ELF-1 (cell line): ENCODE measurements around the gene MFSD1.
"Not testable (repeated sequence)": the region's sequence is repeated elsewhere in the genome, so short reads cannot be mapped to it uniquely, and the experiment has no call there.

ENCODE experiments used
- DNase-seq: peaks from one replicate; pipeline ENCODE4 v3.0.0-alpha.2; 2016; ENCODE audit warnings: low read depth, low spot score

Gene MFSD1

GRCh38 chr3:158776531-158776930 lies 25.3 kb upstream of the MFSD1 start:
- DNase-seq = no peak

DNA sequence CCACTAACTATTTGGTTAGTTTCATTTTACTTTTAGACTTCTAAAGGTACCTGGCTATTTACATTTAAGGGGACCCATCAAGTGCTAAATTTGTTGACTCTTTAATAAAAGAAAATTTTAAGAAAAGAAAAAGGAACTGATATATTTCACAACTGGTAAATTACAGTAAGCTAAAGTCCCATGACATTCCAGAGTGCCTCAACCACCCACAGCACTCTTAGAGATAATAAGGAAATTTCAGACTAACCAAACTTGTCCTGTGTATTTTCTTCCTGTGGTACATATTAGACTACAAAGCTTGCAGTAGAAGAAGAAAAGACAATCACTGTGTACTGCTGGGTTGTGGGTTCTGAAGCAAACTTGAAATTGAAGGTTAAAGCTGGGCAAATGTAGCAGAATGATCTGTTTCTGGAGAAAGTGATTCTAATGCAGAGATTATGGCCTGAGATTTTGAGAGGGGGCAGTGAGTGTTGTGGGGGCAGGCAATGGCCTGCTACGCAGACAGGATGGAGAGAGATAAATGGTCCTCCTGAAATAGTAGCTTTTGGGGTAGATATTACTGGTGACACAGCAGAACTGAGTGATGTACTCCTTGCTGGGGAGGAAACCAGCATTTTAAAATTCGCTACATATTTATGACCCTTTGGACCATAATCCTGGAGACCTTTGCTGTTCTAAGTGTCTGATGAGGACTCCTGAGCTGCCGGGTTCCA lies 24.5 kb upstream of the MFSD1 start:
- DNase-seq = no peak

- no peak for DNase-seq
Observed at GRCh38 chr3:158780766-158781165, 21.1 kb upstream of the MFSD1 start.

DNA sequence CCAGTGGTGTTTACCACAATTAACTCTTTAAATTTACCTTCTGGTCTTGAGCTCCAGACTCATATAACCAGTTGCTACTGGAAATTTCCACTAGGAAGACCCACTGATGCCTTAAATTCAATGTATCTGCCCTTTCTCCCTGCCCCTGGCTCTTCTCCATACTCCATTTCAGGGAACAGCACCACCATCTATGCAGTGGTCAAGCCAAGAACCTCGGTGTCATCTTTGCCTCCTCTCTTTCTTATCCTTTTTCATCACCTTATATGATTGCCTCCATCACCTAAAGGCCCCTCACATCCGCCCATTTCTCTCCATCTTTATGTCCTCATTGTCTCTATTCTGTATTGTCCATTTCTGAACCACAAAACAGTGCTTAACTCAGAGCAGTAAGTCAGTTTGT lies 20.7 kb upstream of the MFSD1 start:
- no peak for DNase-seq

DNA sequence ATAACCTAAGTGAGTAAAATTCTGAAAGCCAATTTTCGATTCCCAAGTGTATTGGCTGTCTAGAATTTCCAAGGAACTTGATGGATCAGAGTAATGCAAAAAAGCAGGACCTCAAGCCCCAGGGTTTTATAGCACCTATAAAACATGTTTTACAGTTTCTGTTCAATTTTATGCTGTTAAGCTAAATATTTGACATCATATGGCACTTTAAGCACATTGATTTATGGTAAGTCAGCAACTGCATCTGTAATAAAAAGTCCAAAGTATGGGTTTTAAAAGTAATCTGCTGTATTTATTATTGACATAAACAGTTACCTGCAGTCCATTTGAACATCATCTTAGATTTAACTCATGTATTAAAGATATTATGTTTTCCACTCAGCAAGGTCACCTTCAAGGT lies 20.0 kb upstream of the MFSD1 start:
- no peak for DNase-seq

DNA sequence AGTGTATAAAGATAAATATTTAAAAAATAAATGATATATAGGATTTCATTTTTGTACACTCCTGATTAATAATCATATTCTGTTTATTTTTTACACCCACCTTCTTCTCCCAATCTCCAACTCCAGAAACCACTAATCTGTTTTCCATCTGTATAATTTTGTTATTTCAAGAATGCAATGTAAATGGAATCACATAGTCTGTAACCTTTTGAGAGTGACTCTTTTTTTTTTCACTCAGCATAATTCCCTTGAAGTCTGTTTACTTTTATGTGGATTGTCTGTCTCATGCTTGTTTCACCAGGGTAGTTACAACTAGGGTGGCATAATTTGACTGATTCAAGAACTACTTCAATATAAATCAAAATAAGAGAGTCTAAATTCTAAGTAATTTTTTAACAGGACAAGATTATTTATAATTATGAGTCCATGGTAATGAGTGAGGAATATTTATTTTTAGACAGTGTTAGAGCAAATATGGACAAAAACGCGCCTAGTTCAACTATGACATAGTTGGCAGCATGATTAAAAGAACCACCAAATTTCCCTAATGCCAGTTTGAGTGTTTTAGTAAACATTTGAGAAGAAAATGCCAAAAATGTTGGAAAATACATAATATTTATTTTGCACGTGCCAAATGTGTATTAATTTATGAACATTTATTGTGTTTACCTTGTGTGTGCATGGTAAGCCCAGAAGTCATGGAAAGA lies 19.4 kb upstream of the MFSD1 start:
- DNase-seq = no peak

DNA sequence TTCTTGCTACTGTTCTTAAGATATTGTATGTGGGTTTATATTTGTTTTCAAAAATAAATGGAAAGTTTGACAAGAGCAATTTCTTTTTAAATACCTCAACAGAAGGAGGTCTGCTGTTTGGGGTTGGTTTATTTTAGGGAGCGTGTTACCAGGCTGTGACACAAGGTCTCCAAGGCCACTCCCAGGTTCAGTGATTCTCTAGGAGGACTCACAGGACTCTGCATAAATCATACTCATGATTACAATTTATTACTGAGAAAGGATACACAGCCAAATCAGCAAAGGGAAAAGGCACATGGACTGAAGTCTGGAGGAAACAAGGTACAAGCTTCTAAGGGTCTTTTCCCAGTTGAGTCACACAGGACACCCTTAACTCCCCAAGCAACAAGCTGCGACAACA lies 18.8 kb upstream of the MFSD1 start:
- DNase-seq = no peak

DNA sequence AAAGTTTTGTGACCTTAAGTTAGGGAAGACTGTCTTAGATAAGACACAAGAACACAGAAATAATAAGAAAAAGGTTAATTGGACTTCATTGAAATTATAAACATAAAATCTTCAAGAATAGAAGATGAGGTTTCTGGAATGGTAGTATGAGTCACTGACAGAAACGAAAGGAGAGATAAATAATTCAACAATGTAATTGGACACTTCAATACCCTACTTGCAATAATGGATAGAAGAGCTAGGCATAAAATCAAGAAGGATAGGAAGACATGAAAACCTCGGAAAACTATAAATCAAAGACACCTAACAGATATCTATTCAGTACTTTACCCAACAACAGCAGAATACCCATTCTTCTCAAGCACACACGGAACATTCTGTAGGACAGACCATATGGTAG lies 15.9 kb upstream of the MFSD1 start:
- DNase-seq = no peak

GRCh38 chr3:158788446-158788845 lies 13.4 kb upstream of the MFSD1 start:
- no peak for DNase-seq

- DNase-seq = no peak
Observed at GRCh38 chr3:158789592-158789991, 12.3 kb upstream of the MFSD1 start.

DNA sequence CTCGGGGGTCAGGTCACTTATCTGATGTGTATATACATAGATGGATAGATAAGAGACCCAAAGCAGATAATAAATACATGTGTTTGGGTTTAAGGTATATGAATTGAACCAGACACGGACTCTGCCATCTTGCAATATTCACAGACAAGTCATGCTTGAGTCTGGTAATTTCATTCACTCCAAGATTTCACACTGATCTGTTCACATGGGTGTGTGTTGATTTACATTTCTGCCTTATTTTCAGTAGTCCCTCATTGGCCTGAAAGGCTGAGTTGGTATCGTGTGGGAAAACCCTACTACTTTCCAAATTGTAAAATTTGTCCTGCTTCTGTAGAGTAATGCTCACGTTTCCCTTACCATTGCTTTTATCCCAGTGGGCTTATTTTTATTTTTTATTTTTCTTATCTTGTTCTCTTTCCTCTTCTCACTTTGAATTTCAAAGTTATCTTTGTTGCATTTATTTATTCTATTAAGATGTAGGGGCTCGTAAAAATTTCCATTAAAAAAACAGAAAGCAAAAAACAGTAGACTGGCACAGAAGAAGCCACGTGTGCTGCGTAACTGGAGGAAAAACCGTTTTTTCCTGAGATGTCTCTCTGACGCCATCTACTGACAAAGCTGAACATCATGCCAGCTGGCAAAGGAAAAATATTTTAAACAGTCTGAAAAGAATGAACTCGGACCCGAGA lies 10.8 kb upstream of the MFSD1 start:
- no peak for DNase-seq

- DNase-seq = not testable (repeated sequence)
Observed at GRCh38 chr3:158791590-158791920, 10.3 kb upstream of the MFSD1 start.

DNA sequence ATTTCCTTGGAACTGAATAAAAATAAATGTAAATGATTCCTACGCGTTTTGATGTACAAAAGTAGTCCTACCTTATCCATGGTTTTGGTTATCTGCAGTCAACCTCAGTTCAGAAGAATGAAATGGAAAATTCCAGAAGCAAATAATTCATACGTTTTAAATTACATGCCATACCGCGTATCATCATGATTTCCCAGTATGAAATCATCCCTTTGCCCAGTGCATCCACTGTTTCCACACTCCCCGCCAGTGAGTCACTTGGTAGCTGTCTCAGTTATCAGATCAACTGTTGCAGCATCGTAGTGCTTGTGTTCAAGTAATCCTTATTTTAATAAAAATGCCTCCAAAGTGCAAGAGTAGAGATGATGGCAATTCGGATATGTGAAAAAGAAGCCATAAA lies 9.1 kb upstream of the MFSD1 start:
- DNase-seq = no peak

DNA sequence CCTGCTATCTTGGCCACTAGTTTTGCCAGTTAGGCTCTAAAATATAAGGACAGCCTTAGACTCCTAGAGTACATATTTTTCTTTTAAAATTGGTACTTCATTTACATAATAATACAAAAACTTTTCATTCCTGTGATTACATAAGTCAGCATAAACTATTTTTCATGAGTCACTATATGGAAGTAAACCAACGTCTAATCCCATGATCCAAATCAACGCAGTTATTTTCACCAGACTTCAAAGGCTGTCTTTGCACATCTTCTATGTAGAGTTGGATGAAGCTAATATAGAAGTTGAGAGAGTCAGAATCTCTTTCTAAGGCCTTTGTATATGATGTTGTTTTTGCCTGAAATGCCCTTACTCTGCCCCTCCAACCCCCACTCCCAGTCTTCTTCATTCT lies 7.6 kb upstream of the MFSD1 start:
- DNase-seq = no peak

GRCh38 chr3:158794936-158795518 lies 6.8 kb upstream of the MFSD1 start:
- no peak for DNase-seq

- DNase-seq = peak; percentile 48
Observed at GRCh38 chr3:158801201-158801600, 653 bp upstream of the MFSD1 start.

DNA sequence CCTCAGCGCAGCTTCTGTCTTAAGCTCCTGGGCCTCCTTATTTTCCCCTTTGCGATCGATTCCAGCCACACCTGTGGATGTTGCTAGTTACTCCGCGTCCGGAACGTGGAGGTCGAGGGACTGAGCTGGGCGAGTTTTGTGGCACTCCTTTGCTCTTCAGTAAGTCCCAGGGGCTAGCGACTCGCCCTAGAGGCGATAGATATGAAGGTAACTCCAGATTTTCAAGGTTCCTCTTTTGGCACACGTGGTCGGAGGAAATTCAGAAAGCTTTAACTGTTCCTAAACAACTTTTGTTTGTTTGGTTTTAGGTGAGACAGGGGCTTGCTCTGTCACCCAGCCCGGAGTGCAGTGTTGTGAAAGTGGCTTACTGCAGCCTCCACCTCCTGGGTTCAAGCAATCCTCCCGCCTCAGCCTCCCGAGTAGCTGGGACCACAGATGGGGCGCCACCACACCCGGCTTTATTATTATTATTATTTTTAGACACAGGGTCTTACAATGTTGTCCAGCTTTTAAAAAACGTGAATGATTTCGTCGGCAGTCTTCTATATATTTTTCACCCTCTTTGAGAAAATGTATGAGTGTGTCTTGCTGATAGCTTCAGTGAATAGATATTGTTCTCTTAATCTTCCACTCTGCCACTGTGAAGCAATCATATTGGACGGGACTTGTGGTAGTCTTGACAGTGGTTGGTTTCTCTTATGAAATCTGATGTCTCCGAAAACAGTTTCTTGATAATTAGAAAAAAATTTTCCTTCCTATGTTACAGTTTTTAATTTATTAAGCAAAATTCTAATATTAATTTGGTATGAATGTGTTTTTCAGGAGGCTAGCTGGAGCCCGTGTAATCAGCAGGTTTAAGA lies 785 bp downstream of the MFSD1 start:
- no peak for DNase-seq

DNA sequence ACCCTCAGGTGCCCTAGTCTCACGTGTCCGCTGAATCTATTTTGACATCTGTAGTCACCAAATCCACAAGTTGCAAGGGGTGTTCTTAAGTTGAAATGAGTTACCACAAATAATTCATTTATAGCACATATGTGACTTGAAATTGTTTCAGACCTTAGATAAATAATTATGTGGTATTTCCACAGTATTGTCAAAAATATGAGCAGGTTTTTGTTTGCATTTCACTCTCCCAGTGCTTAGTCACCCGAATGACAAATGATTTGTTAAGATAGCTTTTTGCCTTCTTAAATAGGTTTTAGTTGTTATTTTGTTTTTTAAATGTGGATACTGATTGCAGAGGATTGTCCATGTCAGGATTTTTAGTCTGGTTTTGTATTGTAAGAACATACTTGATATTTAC lies 2.6 kb downstream of the MFSD1 start:
- no peak for DNase-seq

DNA sequence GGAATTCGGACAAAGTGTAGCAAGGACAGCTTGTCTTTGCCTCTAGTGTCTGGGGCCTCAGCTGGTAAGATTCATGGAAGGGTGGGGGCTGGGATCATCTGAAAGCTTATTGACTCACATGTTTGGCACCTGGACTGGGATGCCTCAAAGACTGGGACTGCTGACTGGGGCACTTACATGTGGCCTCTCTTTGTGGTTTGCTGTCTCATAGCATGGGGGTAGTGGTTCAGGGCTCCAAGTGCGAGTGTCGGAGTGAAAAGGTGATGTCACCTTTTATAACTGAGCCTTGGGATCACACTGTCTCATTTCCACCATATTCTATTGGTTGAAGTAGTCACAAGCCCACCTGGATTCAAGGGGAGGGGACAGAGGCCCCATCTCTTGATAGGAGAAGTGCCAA lies 6.8 kb downstream of the MFSD1 start:
- DNase-seq = no peak

DNA sequence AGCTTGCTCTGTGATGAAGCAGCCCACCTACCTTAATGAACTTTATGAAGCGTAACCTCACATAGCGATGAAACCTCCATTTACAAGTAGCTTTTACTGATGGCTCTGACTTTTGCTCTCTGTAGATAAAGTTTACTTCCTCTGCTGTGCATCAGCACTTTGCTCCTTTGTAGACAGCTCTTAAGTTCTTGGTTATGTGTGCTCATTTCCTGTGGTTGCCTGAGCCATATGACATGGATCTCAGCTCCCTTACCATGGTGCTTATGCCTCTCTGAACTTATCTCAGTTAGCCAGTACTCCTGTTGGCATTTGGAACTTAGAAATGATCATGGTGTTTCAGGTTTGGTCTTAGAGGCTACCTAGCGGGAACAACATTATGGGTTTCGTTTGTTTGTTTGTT lies 7.8 kb downstream of the MFSD1 start:
- no peak for DNase-seq

GRCh38 chr3:158810823-158811724 lies 9.2 kb downstream of the MFSD1 start:
- no peak for DNase-seq
